Measurements from ENCODE around the gene LHPP.

Gene LHPP

GRCh38 chr10:124568339-124568738 lies 106.7 kb downstream of the LHPP start:
- H2BK15ac ChIP-seq (ENCODE audit: low read depth, poor library complexity, severe bottlenecking) = no peak overlapping the region
- H3K4me2 ChIP-seq (ENCODE audit: low read length, poor library complexity, severe bottlenecking) = no peak overlapping the region
- H3K23ac ChIP-seq (ENCODE audit: low read length in 2 of 2) = no peak overlapping the region
- H4K91ac ChIP-seq (ENCODE audit: low read length) = no peak overlapping the region
- no peaks in the 10 kb centered on the region for H3K36me3 ChIP-seq (ENCODE audit: control insufficient read depth in 1 of 2, insufficient read depth in 2 of 2, low read depth in 1 of 2, low read length in 2 of 2)
- no peak for DNase-seq
- H3K9ac ChIP-seq (ENCODE audit: low read length) = no peak overlapping the region
- no peak overlapping the region for H3K4me3 ChIP-seq (ENCODE audit: insufficient read depth in 1 of 2, low read depth in 1 of 2, low read length in 2 of 2)
- no peak overlapping the region for H2BK12ac ChIP-seq (ENCODE audit: low read length in 2 of 2)
- no peak overlapping the region for H3K18ac ChIP-seq (ENCODE audit: low read depth in 1 of 2, low read length in 2 of 2)
- H3K79me1 ChIP-seq (replicated peaks; ENCODE audit: low read length, poor library complexity, severe bottlenecking) = no peaks in the 10 kb centered on the region
- no peak overlapping the region for H2BK5ac ChIP-seq (ENCODE audit: low read depth, low read length, poor library complexity, severe bottlenecking)
- 94% methylated on average over 18 of the region's 19 CpGs for WGBS
- H3K14ac ChIP-seq (ENCODE audit: low read length in 2 of 2) = no peak overlapping the region
- H2AFZ ChIP-seq (ENCODE audit: low read depth, low read length) = no peak overlapping the region
- H2BK120ac ChIP-seq (ENCODE audit: low read depth, low read length) = no peak overlapping the region
- no peak overlapping the region for H3K4ac ChIP-seq (ENCODE audit: low read depth in 1 of 2, low read length in 2 of 2)
- H3K27ac ChIP-seq (ENCODE audit: low read length, poor library complexity, severe bottlenecking) = no peak overlapping the region
- no peaks in the 10 kb centered on the region for H3K9me3 ChIP-seq (ENCODE audit: control insufficient read depth, low read length)
- H3K4me1 ChIP-seq (ENCODE audit: control insufficient read depth, insufficient read depth, low read depth, low read length) = peaks cover 3% of the 10 kb centered on the region
- no peak overlapping the region for H2AK5ac ChIP-seq (ENCODE audit: low read length, severe bottlenecking)
- peaks cover 16 to 40% of the 10 kb centered on the region in 2 experiments for H3K27me3 ChIP-seq (ENCODE audit: control insufficient read depth in 1 of 2, insufficient read depth in 1 of 2, low read length in 2 of 2)
- no peak overlapping the region for H4K8ac ChIP-seq (ENCODE audit: low read length)

- DNase-seq = no peak
- Histone ChIP-seq H3K9ac (ENCODE audit: low read length) (no peak overlapping the region), H3K4me2 (ENCODE audit: low read length, poor library complexity, severe bottlenecking) (no peak overlapping the region), H3K14ac (ENCODE audit: low read length in 2 of 2) (no peak overlapping the region), H4K8ac (ENCODE audit: low read length) (no peak overlapping the region), H3K27me3 (ENCODE audit: control insufficient read depth in 1 of 2, insufficient read depth in 1 of 2, low read length in 2 of 2) (peaks cover 19 to 40% of the 10 kb centered on the region in 2 experiments), H2BK120ac (ENCODE audit: low read depth, low read length) (no peak overlapping the region), H3K4ac (ENCODE audit: low read depth in 1 of 2, low read length in 2 of 2) (no peak overlapping the region), H3K18ac (ENCODE audit: low read depth in 1 of 2, low read length in 2 of 2) (no peak overlapping the region), H2BK5ac (ENCODE audit: low read depth, low read length, poor library complexity, severe bottlenecking) (no peak overlapping the region), H2AK5ac (ENCODE audit: low read length, severe bottlenecking) (no peak overlapping the region), H2BK15ac (ENCODE audit: low read depth, poor library complexity, severe bottlenecking) (no peak overlapping the region), H2BK12ac (ENCODE audit: low read length in 2 of 2) (no peak overlapping the region), H4K91ac (ENCODE audit: low read length) (no peak overlapping the region), H3K9me3 (ENCODE audit: control insufficient read depth, low read length) (no peaks in the 10 kb centered on the region), H3K27ac (ENCODE audit: low read length, poor library complexity, severe bottlenecking) (no peak overlapping the region), H3K4me1 (ENCODE audit: control insufficient read depth, insufficient read depth, low read depth, low read length) (peaks cover 3% of the 10 kb centered on the region), H2AFZ (ENCODE audit: low read depth, low read length) (no peak overlapping the region), H3K79me1 (replicated peaks; ENCODE audit: low read length, poor library complexity, severe bottlenecking) (no peaks in the 10 kb centered on the region), H3K36me3 (ENCODE audit: control insufficient read depth in 1 of 2, insufficient read depth in 2 of 2, low read depth in 1 of 2, low read length in 2 of 2) (no peaks in the 10 kb centered on the region), H3K23ac (ENCODE audit: low read length in 2 of 2) (no peak overlapping the region), H3K4me3 (ENCODE audit: insufficient read depth in 1 of 2, low read depth in 1 of 2, low read length in 2 of 2) (no peak overlapping the region)
- WGBS = 73% methylated on average over 21 of the region's 21 CpGs
Observed at GRCh38 chr10:124568848-124569622, 107.4 kb downstream of the LHPP start.

- no peak overlapping the region for H2AK5ac ChIP-seq (ENCODE audit: low read length, severe bottlenecking)
- H3K27me3 ChIP-seq (ENCODE audit: control insufficient read depth in 1 of 2, insufficient read depth in 1 of 2, low read length in 2 of 2) = peaks cover 24 to 35% of the 10 kb centered on the region in 2 experiments
- no peak overlapping the region for H2BK12ac ChIP-seq (ENCODE audit: low read length in 2 of 2)
- H3K9me3 ChIP-seq (ENCODE audit: control insufficient read depth, low read length) = no peaks in the 10 kb centered on the region
- H4K8ac ChIP-seq (ENCODE audit: low read length) = no peak overlapping the region
- H4K91ac ChIP-seq (ENCODE audit: low read length) = no peak overlapping the region
- no peak overlapping the region for H3K27ac ChIP-seq (ENCODE audit: low read length, poor library complexity, severe bottlenecking)
- no peak overlapping the region for H3K4me2 ChIP-seq (ENCODE audit: low read length, poor library complexity, severe bottlenecking)
- H3K14ac ChIP-seq (ENCODE audit: low read length in 2 of 2) = no peak overlapping the region
- H2BK5ac ChIP-seq (ENCODE audit: low read depth, low read length, poor library complexity, severe bottlenecking) = no peak overlapping the region
- no peaks in the 10 kb centered on the region for H3K36me3 ChIP-seq (ENCODE audit: control insufficient read depth in 1 of 2, insufficient read depth in 2 of 2, low read depth in 1 of 2, low read length in 2 of 2)
- no peaks in the 10 kb centered on the region for H3K79me1 ChIP-seq (replicated peaks; ENCODE audit: low read length, poor library complexity, severe bottlenecking)
- WGBS = 67% methylated on average over 7 of the region's 11 CpGs
- no peak overlapping the region for H3K9ac ChIP-seq (ENCODE audit: low read length)
- no peak overlapping the region for H2BK15ac ChIP-seq (ENCODE audit: low read depth, poor library complexity, severe bottlenecking)
- H3K4me1 ChIP-seq (ENCODE audit: control insufficient read depth, insufficient read depth, low read depth, low read length) = peaks cover 3% of the 10 kb centered on the region
- H3K18ac ChIP-seq (ENCODE audit: low read depth in 1 of 2, low read length in 2 of 2) = no peak overlapping the region
- no peak for DNase-seq
- no peak overlapping the region for H2BK120ac ChIP-seq (ENCODE audit: low read depth, low read length)
- H3K23ac ChIP-seq (ENCODE audit: low read length in 2 of 2) = no peak overlapping the region
- H2AFZ ChIP-seq (ENCODE audit: low read depth, low read length) = no peak overlapping the region
- H3K4me3 ChIP-seq (ENCODE audit: insufficient read depth in 1 of 2, low read depth in 1 of 2, low read length in 2 of 2) = no peak overlapping the region
- H3K4ac ChIP-seq (ENCODE audit: low read depth in 1 of 2, low read length in 2 of 2) = no peak overlapping the region
Observed at GRCh38 chr10:124569623-124570470, 108.2 kb downstream of the LHPP start.

GRCh38 chr10:124570646-124571045 lies 109.0 kb downstream of the LHPP start:
- peaks cover under 1% of the 10 kb centered on the region for H3K4me1 ChIP-seq (ENCODE audit: control insufficient read depth, insufficient read depth, low read depth, low read length)
- H3K4ac ChIP-seq (ENCODE audit: low read depth in 1 of 2, low read length in 2 of 2) = no peak overlapping the region
- 88% methylated on average over 9 of the region's 9 CpGs for WGBS
- no peak overlapping the region for H2AK5ac ChIP-seq (ENCODE audit: low read length, severe bottlenecking)
- peaks cover 27 to 32% of the 10 kb centered on the region in 2 experiments for H3K27me3 ChIP-seq (ENCODE audit: control insufficient read depth in 1 of 2, insufficient read depth in 1 of 2, low read length in 2 of 2)
- no peak overlapping the region for H4K91ac ChIP-seq (ENCODE audit: low read length)
- no peak overlapping the region for H4K8ac ChIP-seq (ENCODE audit: low read length)
- no peak overlapping the region for H2BK5ac ChIP-seq (ENCODE audit: low read depth, low read length, poor library complexity, severe bottlenecking)
- H3K79me1 ChIP-seq (replicated peaks; ENCODE audit: low read length, poor library complexity, severe bottlenecking) = no peaks in the 10 kb centered on the region
- no peaks in the 10 kb centered on the region for H3K36me3 ChIP-seq (ENCODE audit: control insufficient read depth in 1 of 2, insufficient read depth in 2 of 2, low read depth in 1 of 2, low read length in 2 of 2)
- no peak overlapping the region for H2BK120ac ChIP-seq (ENCODE audit: low read depth, low read length)
- H3K9ac ChIP-seq (ENCODE audit: low read length) = no peak overlapping the region
- no peak overlapping the region for H3K4me2 ChIP-seq (ENCODE audit: low read length, poor library complexity, severe bottlenecking)
- H2AFZ ChIP-seq (ENCODE audit: low read depth, low read length) = no peak overlapping the region
- H2BK15ac ChIP-seq (ENCODE audit: low read depth, poor library complexity, severe bottlenecking) = no peak overlapping the region
- H3K4me3 ChIP-seq (ENCODE audit: insufficient read depth in 1 of 2, low read depth in 1 of 2, low read length in 2 of 2) = no peak overlapping the region
- no peak overlapping the region for H3K23ac ChIP-seq (ENCODE audit: low read length in 2 of 2)
- no peak overlapping the region for H2BK12ac ChIP-seq (ENCODE audit: low read length in 2 of 2)
- DNase-seq = no peak
- H3K14ac ChIP-seq (ENCODE audit: low read length in 2 of 2) = no peak overlapping the region
- no peak overlapping the region for H3K18ac ChIP-seq (ENCODE audit: low read depth in 1 of 2, low read length in 2 of 2)
- H3K27ac ChIP-seq (ENCODE audit: low read length, poor library complexity, severe bottlenecking) = no peak overlapping the region
- no peaks in the 10 kb centered on the region for H3K9me3 ChIP-seq (ENCODE audit: control insufficient read depth, low read length)
